ENCODE data around the gene ARID4B.
"Not testable (repeated sequence)": the region's sequence is repeated elsewhere in the genome, so short reads cannot be mapped to it uniquely, and the experiment has no call there.

ARID4B gene

GRCh38 chr1:235160957-235161684, 166.9 kb downstream of the ARID4B start, which contains the start of gene RBM34:
TSS of gene RBM34 (minus strand) at chr1:235161250. CDS start at chr1:235161226, 24 bp downstream.
- peak; percentile 90 for DNase-seq (ENCODE audit: low read depth)

- DNase-seq (ENCODE audit: low read depth), result no peak
Observed at GRCh38 chr1:235160383-235160956, 167.5 kb downstream of the ARID4B start.

- not testable (repeated sequence) for DNase-seq (ENCODE audit: low read depth)
Observed at GRCh38 chr1:235159930-235160329, 168.0 kb downstream of the ARID4B start.

GRCh38 chr1:235159284-235159683, 168.7 kb downstream of the ARID4B start:
- DNase-seq (ENCODE audit: low read depth), result not testable (repeated sequence)

- DNase-seq (ENCODE audit: low read depth), result no peak
Observed at GRCh38 chr1:235158680-235159079, 169.3 kb downstream of the ARID4B start.

- DNase-seq (ENCODE audit: low read depth), result no peak
Observed at GRCh38 chr1:235157150-235157549, 170.8 kb downstream of the ARID4B start.

- no peak for DNase-seq (ENCODE audit: low read depth)
Observed at GRCh38 chr1:235156740-235157139, 171.2 kb downstream of the ARID4B start.

- no peak for DNase-seq (ENCODE audit: low read depth)
Observed at GRCh38 chr1:235156265-235156664, 171.7 kb downstream of the ARID4B start.

- DNase-seq (ENCODE audit: low read depth), result no peak
Observed at GRCh38 chr1:235152235-235152634, 175.7 kb downstream of the ARID4B start.

- no peak for DNase-seq (ENCODE audit: low read depth)
Observed at GRCh38 chr1:235151033-235151432, 176.9 kb downstream of the ARID4B start.

GRCh38 chr1:235149824-235150223, 178.2 kb downstream of the ARID4B start:
- no peak for DNase-seq (ENCODE audit: low read depth)

- DNase-seq (ENCODE audit: low read depth), result no peak
Observed at GRCh38 chr1:235147269-235147668, 180.7 kb downstream of the ARID4B start.

GRCh38 chr1:235145639-235146038, 182.3 kb downstream of the ARID4B start:
- DNase-seq (ENCODE audit: low read depth), result no peak

- no peak for DNase-seq (ENCODE audit: low read depth)
Observed at GRCh38 chr1:235142991-235143390, 185.0 kb downstream of the ARID4B start.

GRCh38 chr1:235139315-235139714, 188.7 kb downstream of the ARID4B start:
- no peak for DNase-seq (ENCODE audit: low read depth)

- DNase-seq (ENCODE audit: low read depth), result no peak
Observed at GRCh38 chr1:235138821-235139220, 189.2 kb downstream of the ARID4B start.

GRCh38 chr1:235136111-235136510, 191.9 kb downstream of the ARID4B start:
- no peak for DNase-seq (ENCODE audit: low read depth)

GRCh38 chr1:235134171-235134570, 193.8 kb downstream of the ARID4B start:
- no peak for DNase-seq (ENCODE audit: low read depth)

- no peak for DNase-seq (ENCODE audit: low read depth)
Observed at GRCh38 chr1:235133086-235133485, 194.9 kb downstream of the ARID4B start.

GRCh38 chr1:235131961-235132360, 196.0 kb downstream of the ARID4B start:
- no peak for DNase-seq (ENCODE audit: low read depth)

GRCh38 chr1:235130766-235131270, 197.2 kb downstream of the ARID4B start:
- DNase-seq (ENCODE audit: low read depth), result no peak

GRCh38 chr1:235129774-235130570, 198.0 kb downstream of the ARID4B start:
- DNase-seq (ENCODE audit: low read depth), result no peak
